K562 (cell line): Measurements from ENCODE around the gene CYSRT1. TPM values are rescaled to one million over a fixed set of nuclear protein-coding genes. Genes with fewer than 3 reads are reported as not detected.

Source experiments
- BRD9 ChIP-seq: fragments of 450-650 bp; IDR thresholded peaks from 2 replicates; pipeline ENCODE4 v1.6.1; 2018; ENCODE audit warnings: low read depth; ENCODE audit not compliant: partially characterized antibody
- CREBBP ChIP-seq: IDR thresholded peaks from one replicate; pipeline ENCODE4 v1.6.1; 2012; ENCODE audit warnings: low read depth, mild to moderate bottlenecking, control low read depth, inconsistent platforms, low read length
- EP400 ChIP-seq: fragments of 450-650 bp; IDR thresholded peaks from 2 replicates; pipeline ENCODE4 v1.6.1; 2017; ENCODE audit warnings: antibody characterized with exemption, mild to moderate bottlenecking, moderate library complexity
- FOXO4 ChIP-seq: fragments of 450-650 bp; formaldehyde crosslinking; IDR thresholded peaks from 2 replicates; pipeline ENCODE4 v1.4.0; 2020; ENCODE audit warnings: mild to moderate bottlenecking, moderate library complexity
- LCOR ChIP-seq: sonication (generic); formaldehyde crosslinking; IDR thresholded peaks from 2 replicates; pipeline ENCODE4 v1.8.0; 2022; ENCODE audit warnings: mild to moderate bottlenecking, missing genetic modification reagents
- NBN ChIP-seq: fragments of 450-650 bp; IDR thresholded peaks from 2 replicates; pipeline ENCODE4 v1.6.1; 2016; ENCODE audit warnings: low read depth, mild to moderate bottlenecking
- NR4A1 ChIP-seq, 2 experiments: fragments of 250-450 bp in 1 of 2; fragments of 450-650 bp in 1 of 2; sonication (Bioruptor Pico) in 1 of 2; IDR thresholded peaks; 2 replicates each; pipeline versions ENCODE4 v1.4.0 to v1.6.1; 2016 to 2020; ENCODE audit warnings: mild to moderate bottlenecking in 2 of 2, missing compliant biosample characterization in 1 of 2, missing genetic modification characterization in 1 of 2, moderate library complexity in 1 of 2
- PBX2 ChIP-seq, 2 experiments: IDR thresholded peaks in 1 of 2; conservative IDR thresholded peaks in 1 of 2; 2 replicates each; pipeline ENCODE4 v1.6.1; 2016; ENCODE audit warnings: low read depth in 2 of 2, mild to moderate bottlenecking in 1 of 2, missing compliant biosample characterization in 1 of 2, missing genetic modification characterization in 1 of 2, moderate library complexity in 1 of 2
- POLR2AphosphoS5 ChIP-seq: IDR thresholded peaks from 2 replicates; pipeline ENCODE4 v1.6.1; 2011; ENCODE audit warnings: mild to moderate bottlenecking, low read depth, low read length, moderate library complexity; ENCODE audit not compliant: control insufficient read depth, insufficient read depth
- POLR2H ChIP-seq: IDR thresholded peaks from 2 replicates; pipeline ENCODE4 v1.6.1; 2016; ENCODE audit warnings: missing genetic modification characterization, low read depth, mild to moderate bottlenecking, control low read depth, missing compliant biosample characterization, moderate library complexity
- RAD51 ChIP-seq: fragments of 450-650 bp; IDR thresholded peaks from 2 replicates; pipeline ENCODE4 v1.7.1; 2016; ENCODE audit warnings: low read depth, mild to moderate bottlenecking, borderline replicate concordance
- SP1 ChIP-seq: sonication (generic); formaldehyde crosslinking; IDR thresholded peaks from 2 replicates; pipeline ENCODE4 v1.8.1; 2022; ENCODE audit warnings: mild to moderate bottlenecking, missing genetic modification reagents
- TSC22D4 ChIP-seq: fragments of 450-650 bp; IDR thresholded peaks from 2 replicates; pipeline ENCODE4 v1.6.1; 2016; ENCODE audit warnings: missing genetic modification characterization, missing biosample characterization, control low read depth
- ZKSCAN1 ChIP-seq: fragments of 150-350 bp; IDR thresholded peaks from 2 replicates; pipeline ENCODE4 v1.6.1; 2016; ENCODE audit warnings: low read depth, low read length
- ZMIZ1 ChIP-seq, 2 experiments: fragments of 150-350 bp in 1 of 2; IDR thresholded peaks; 2 replicates each; pipeline ENCODE4 v1.6.1; 2012 to 2016; ENCODE audit warnings: low read depth in 2 of 2, low read length in 2 of 2, mild to moderate bottlenecking in 1 of 2, moderate library complexity in 1 of 2
- ZNF780A ChIP-seq: fragments of 250-450 bp; sonication (Bioruptor Pico); IDR thresholded peaks from 2 replicates; pipeline ENCODE4 v1.5.0; 2021; ENCODE audit warnings: mild to moderate bottlenecking
- ZNF830 ChIP-seq: fragments of 250-450 bp; sonication (Bioruptor Pico); IDR thresholded peaks from 2 replicates; pipeline ENCODE4 v1.5.0; 2021; ENCODE audit warnings: mild to moderate bottlenecking
- polyA plus RNA-seq, 8 experiments: library from polyadenylated mRNA; depleted of rRNA in 4 of 8; stranded (reverse) in 5 of 8; unstranded in 3 of 8; fragments of >200 nt; fragmentation: Nextera tagmentation in 2 of 8; fragmentation: Illumina TruSeq in 1 of 8; extraction: Ambion mirVana in 2 of 8; extraction: Trizol in 1 of 8; gene quantifications; 2 replicates each; pipeline versions ENCODE4 v1.2.1 to v1.2.3, GENCODE V29; 2011 to 2014; ENCODE audit warnings: inconsistent platforms in 1 of 8, missing spikeins in 1 of 8
- total RNA-seq, 7 experiments: library from RNA; depleted of rRNA in 6 of 7; stranded (reverse); fragments of >200 nt in 6 of 7; fragmentation: Illumina TruSeq in 2 of 7; extraction: Trizol in 2 of 7; gene quantifications; 2 replicates each; pipeline versions ENCODE4 v1.2.1 to v1.2.3, GENCODE V29; 2011 to 2021; ENCODE audit warnings: low replicate concordance in 1 of 7

The CYSRT1 gene
- total and polyA plus RNA-seq, 9 of the 15 experiments (the other 6 are each of a cell fraction or from before 2014, with no cell fraction given), result 0.04 to 1.4 (median 0.42) TPM; not detected in 3

- TF ChIP-seq RAD51 (no peak), NBN (no peak), POLR2AphosphoS5 (peak; percentile 66; the same call in 1 of the 2 replicates), ZKSCAN1 (peak; percentile 37; the same call in 1 of the 2 replicates), LCOR (peak; percentile 52; the same call in 1 of the 2 replicates), ZMIZ1 (IDR thresholded peaks at IDR 0.05; ENCODE audit: low read depth in 2 of 2, low read length in 2 of 2) (no peak), CREBBP (no peak), ZNF780A (CRISPR knock-in tag) (no peak), BRD9 (no peak), FOXO4 (0 out of 2 replicates have a peak, but pooled peaks have one; percentile 61), SP1 (no peak; the same call in none of the 2 replicates), EP400 (no peak), NR4A1 (CRISPR knock-in tag; IDR thresholded peaks at IDR 0.05) (no peak), NR4A1 (tag; IDR thresholded peaks at IDR 0.05) (no peak), PBX2 (CRISPR knock-in tag; IDR thresholded peaks at IDR 0.05; ENCODE audit: low read depth) (no peak), PBX2 (tag; conservative IDR thresholded peaks at IDR 0.05; ENCODE audit: low read depth) (no peak), ZNF830 (CRISPR knock-in tag) (no peak), POLR2H (tag) (no peak), TSC22D4 (no peak)
Observed at GRCh38 chr9:137243626-137244485, 18.9 kb downstream of the CYSRT1 start (continued).
